ENCODE measurements around the gene CLN3. TPM values are rescaled to one million over a fixed set of nuclear protein-coding genes. Genes with fewer than 3 reads are reported as not detected.
A peak's percentile ranks its signal among the peaks of the same experiment; 100 is the strongest.

CLN3 gene
- total and polyA plus RNA-seq, 2 of the 13 experiments (the other 11 are each of a cell fraction or from before 2014, with no cell fraction given), result 23.4 to 46.8 TPM

DNA sequence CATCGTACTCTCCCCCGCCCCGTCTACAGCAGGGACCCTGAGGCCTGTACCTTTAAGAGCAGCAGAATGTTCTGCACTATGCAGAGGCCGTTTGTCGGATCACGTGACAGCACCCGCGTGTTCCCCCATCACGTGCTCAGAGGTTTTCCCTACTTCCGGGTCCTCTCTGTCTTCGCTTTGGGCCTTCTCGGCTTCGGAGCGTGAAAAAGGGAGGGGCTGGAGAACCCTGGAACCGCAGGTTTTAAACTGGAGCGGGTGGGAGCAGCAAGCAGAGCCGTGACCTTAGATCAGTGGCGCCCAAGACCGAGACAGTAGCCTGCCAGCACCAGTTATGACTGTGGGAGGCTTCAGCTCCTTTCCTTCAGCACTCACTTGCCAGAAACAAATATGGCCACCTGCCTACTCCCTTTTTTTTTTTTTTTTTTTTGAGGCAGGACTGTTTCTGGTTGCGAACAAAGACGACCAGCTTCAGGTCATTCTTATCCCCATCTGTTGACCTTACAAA is at the start of gene CLN3 (continued):
- TF ChIP-seq, protein P1, sequence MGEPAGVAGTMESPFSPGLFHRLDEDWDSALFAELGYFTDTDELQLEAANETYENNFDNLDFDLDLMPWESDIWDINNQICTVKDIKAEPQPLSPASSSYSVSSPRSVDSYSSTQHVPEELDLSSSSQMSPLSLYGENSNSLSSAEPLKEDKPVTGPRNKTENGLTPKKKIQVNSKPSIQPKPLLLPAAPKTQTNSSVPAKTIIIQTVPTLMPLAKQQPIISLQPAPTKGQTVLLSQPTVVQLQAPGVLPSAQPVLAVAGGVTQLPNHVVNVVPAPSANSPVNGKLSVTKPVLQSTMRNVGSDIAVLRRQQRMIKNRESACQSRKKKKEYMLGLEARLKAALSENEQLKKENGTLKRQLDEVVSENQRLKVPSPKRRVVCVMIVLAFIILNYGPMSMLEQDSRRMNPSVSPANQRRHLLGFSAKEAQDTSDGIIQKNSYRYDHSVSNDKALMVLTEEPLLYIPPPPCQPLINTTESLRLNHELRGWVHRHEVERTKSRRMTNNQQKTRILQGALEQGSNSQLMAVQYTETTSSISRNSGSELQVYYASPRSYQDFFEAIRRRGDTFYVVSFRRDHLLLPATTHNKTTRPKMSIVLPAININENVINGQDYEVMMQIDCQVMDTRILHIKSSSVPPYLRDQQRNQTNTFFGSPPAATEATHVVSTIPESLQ (CRISPR knock-in tag; conservative IDR thresholded peaks at IDR 0.05), result no peak
- TF ChIP-seq ZBTB42 (CRISPR knock-in tag; IDR thresholded peaks at IDR 0.05) (no peak), ZNF777 (CRISPR knock-in tag; IDR thresholded peaks at IDR 0.05) (no peak), RBFOX2 (IDR thresholded peaks at IDR 0.05; ENCODE audit: low read depth, low read length) (no peak; the same call in none of the 2 replicates), LCORL (IDR thresholded peaks at IDR 0.05) (peak; percentile 85), LCORL (CRISPR knock-in tag; IDR thresholded peaks at IDR 0.05) (no peak), TBX3 (IDR thresholded peaks at IDR 0.05; ENCODE audit: borderline replicate concordance) (0 out of 2 replicates have a peak, but pooled peaks have one; percentile 53), ZNF556 (CRISPR knock-in tag; IDR thresholded peaks at IDR 0.05; ENCODE audit: borderline replicate concordance) (peak; percentile 77; the same call in 1 of the 2 replicates), ZNF335 (CRISPR knock-in tag; IDR thresholded peaks at IDR 0.05) (no peak), PHF20 (CRISPR knock-in tag; IDR thresholded peaks at IDR 0.05) (peak; percentile 96)
- TF ChIP-seq, protein P2, sequence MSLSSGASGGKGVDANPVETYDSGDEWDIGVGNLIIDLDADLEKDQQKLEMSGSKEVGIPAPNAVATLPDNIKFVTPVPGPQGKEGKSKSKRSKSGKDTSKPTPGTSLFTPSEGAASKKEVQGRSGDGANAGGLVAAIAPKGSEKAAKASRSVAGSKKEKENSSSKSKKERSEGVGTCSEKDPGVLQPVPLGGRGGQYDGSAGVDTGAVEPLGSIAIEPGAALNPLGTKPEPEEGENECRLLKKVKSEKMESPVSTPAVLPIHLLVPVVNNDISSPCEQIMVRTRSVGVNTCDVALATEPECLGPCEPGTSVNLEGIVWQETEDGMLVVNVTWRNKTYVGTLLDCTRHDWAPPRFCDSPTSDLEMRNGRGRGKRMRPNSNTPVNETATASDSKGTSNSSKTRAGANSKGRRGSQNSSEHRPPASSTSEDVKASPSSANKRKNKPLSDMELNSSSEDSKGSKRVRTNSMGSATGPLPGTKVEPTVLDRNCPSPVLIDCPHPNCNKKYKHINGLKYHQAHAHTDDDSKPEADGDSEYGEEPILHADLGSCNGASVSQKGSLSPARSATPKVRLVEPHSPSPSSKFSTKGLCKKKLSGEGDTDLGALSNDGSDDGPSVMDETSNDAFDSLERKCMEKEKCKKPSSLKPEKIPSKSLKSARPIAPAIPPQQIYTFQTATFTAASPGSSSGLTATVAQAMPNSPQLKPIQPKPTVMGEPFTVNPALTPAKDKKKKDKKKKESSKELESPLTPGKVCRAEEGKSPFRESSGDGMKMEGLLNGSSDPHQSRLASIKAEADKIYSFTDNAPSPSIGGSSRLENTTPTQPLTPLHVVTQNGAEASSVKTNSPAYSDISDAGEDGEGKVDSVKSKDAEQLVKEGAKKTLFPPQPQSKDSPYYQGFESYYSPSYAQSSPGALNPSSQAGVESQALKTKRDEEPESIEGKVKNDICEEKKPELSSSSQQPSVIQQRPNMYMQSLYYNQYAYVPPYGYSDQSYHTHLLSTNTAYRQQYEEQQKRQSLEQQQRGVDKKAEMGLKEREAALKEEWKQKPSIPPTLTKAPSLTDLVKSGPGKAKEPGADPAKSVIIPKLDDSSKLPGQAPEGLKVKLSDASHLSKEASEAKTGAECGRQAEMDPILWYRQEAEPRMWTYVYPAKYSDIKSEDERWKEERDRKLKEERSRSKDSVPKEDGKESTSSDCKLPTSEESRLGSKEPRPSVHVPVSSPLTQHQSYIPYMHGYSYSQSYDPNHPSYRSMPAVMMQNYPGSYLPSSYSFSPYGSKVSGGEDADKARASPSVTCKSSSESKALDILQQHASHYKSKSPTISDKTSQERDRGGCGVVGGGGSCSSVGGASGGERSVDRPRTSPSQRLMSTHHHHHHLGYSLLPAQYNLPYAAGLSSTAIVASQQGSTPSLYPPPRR (CRISPR knock-in tag; IDR thresholded peaks at IDR 0.05; ENCODE audit: borderline replicate concordance), result 0 out of 2 replicates have a peak, but pooled peaks have one; percentile 22

Data from HepG2 (cell line).